Activated CD8-positive, alpha-beta memory T cell treated with anti-CD3 and anti-CD28 coated beads, Interleukin-2, amount 50 U/mL, for 48 hours (primary cell): ENCODE measurements around the gene PARN.

ENCODE experiments used
- DNase-seq: peaks from one replicate; pipeline ENCODE4 v3.0.0-alpha.2; 2020

Gene PARN

GRCh38 chr16:14524979-14525378 lies 105.1 kb downstream of the PARN start:
- no peak for DNase-seq

- DNase-seq = no peak
Observed at GRCh38 chr16:14523632-14524031, 106.4 kb downstream of the PARN start.

GRCh38 chr16:14522671-14523070 lies 107.4 kb downstream of the PARN start:
- no peak for DNase-seq

- no peak for DNase-seq
Observed at GRCh38 chr16:14520753-14521152, 109.3 kb downstream of the PARN start.

GRCh38 chr16:14514967-14515366 lies 115.1 kb downstream of the PARN start:
- no peak for DNase-seq

- DNase-seq = no peak
Observed at GRCh38 chr16:14513389-14514107, 116.5 kb downstream of the PARN start.

GRCh38 chr16:14511800-14512135 lies 118.3 kb downstream of the PARN start:
- no peak for DNase-seq

GRCh38 chr16:14510939-14511799 lies 118.9 kb downstream of the PARN start:
- DNase-seq = no peak

GRCh38 chr16:14510581-14510938 lies 119.5 kb downstream of the PARN start:
- no peak for DNase-seq

GRCh38 chr16:14509675-14510132 lies 120.4 kb downstream of the PARN start:
- no peak for DNase-seq

- no peak for DNase-seq
Observed at GRCh38 chr16:14509055-14509454, 121.0 kb downstream of the PARN start.

GRCh38 chr16:14505846-14506245 lies 124.2 kb downstream of the PARN start:
- DNase-seq = no peak

- DNase-seq = no peak
Observed at GRCh38 chr16:14502932-14503741, 126.9 kb downstream of the PARN start.

- no peak for DNase-seq
Observed at GRCh38 chr16:14502256-14502875, 127.7 kb downstream of the PARN start.

GRCh38 chr16:14501331-14502255 lies 128.5 kb downstream of the PARN start:
- no peak for DNase-seq

- DNase-seq = no peak
Observed at GRCh38 chr16:14500791-14501190, 129.3 kb downstream of the PARN start.

GRCh38 chr16:14499110-14499509 lies 130.9 kb downstream of the PARN start:
- DNase-seq = no peak

- no peak for DNase-seq
Observed at GRCh38 chr16:14497245-14498082, 132.6 kb downstream of the PARN start.

- no peak for DNase-seq
Observed at GRCh38 chr16:14496786-14497185, 133.3 kb downstream of the PARN start.

GRCh38 chr16:14496047-14496770 lies 133.9 kb downstream of the PARN start:
- no peak for DNase-seq
